Measurements from ENCODE around the gene CIZ1.

Gene CIZ1

GRCh38 chr9:128214571-128215490 lies 23.5 kb upstream of the CIZ1 start:
- no peak for DNase-seq (ENCODE audit: low read depth in 2 of 2)

DNA sequence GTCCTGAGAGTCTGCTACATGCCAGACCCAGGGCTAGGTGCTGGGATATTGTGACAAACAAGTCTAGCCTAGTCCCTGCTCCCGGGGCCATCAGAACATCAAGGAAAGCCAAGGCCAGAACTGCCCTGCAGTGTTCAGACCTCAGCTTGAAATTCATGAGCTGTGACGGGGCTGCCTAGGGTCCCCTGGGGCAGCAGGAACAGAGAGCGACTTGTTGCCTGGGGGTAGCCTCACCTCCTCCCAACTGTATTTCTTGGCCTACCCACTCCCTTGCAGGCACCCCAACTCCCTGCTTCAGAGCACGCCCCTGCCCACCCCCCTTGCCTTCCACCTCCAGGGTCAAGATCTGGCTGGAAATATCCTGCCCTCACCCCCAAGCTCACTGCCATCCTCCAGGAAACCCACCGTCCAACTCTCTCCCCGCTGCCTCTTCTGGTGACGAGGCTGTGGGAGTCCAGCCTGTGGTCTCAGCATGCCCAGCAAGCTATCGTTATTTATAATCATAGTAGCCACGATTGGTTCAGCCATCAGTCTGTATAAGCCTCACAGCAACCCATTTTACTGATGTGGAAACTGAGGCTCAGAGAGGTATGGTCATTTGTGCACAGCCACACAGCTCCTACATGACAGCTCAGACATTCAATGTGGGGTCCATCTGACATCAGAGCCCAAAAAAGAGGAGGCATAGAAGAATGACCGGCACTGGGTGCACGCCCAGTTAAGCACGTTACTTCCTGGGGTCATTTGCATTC lies 22.6 kb upstream of the CIZ1 start:
- no peak for DNase-seq (ENCODE audit: low read depth in 2 of 2)

DNA sequence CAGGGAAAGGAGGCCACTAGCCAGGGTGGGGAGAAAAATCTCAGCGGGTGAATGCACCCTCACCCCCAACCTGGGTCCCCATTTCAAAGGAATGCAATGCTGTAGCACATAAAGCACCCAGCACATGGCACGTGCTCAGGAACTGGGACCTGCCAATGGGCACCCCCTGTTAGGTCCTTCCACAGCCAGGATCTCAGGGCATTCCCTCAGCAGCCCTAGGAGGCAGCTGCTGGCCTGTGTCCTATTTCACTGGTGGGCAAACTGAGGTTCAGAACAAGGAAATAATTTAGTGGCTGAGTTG lies 20.6 kb upstream of the CIZ1 start:
- DNase-seq (ENCODE audit: low read depth in 2 of 2) = no peak

DNA sequence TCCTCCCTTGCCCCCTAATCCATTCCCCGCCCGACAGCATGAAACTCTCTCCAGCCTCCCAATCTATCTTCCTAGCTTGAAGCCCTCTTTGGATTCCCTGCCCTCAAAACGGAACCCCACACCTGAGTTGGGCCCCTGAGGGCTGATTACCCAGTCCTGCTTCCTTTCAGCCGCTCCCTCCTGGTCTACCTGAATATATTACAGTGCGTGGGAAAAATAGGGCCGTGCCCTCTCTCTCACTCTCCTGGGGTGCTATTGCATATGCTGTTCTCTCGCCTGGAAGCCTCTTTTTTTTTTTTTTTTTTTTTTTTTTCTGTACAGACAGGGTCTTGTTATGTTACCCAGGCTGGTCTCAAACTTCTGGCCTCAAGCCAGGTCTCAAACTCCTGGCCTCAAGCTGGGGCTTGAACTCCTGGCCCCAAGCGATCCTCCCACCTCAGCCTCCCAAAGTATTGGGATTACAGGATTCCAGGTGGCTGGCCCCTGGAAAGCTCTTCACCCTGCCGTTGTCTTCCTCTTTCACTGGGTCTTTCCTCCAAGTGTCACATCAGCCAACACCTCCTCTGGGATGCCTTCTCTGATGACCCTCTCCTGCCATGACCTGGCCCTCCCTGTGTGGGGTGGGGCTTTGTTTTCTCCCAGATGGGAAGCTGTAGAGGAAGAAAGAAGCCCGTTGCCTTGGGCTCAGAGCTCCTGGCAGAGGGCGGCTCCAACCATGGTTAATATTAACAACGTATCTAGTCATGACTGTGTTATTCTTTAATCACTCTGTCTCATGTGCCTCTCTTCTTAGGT lies 20.0 kb upstream of the CIZ1 start:
- no peak for DNase-seq (ENCODE audit: low read depth in 2 of 2)

- no peak for DNase-seq (ENCODE audit: low read depth in 2 of 2)
Observed at GRCh38 chr9:128208946-128209669, 17.7 kb upstream of the CIZ1 start.

GRCh38 chr9:128208386-128208785 lies 17.0 kb upstream of the CIZ1 start:
- no peak for DNase-seq (ENCODE audit: low read depth in 2 of 2)

DNA sequence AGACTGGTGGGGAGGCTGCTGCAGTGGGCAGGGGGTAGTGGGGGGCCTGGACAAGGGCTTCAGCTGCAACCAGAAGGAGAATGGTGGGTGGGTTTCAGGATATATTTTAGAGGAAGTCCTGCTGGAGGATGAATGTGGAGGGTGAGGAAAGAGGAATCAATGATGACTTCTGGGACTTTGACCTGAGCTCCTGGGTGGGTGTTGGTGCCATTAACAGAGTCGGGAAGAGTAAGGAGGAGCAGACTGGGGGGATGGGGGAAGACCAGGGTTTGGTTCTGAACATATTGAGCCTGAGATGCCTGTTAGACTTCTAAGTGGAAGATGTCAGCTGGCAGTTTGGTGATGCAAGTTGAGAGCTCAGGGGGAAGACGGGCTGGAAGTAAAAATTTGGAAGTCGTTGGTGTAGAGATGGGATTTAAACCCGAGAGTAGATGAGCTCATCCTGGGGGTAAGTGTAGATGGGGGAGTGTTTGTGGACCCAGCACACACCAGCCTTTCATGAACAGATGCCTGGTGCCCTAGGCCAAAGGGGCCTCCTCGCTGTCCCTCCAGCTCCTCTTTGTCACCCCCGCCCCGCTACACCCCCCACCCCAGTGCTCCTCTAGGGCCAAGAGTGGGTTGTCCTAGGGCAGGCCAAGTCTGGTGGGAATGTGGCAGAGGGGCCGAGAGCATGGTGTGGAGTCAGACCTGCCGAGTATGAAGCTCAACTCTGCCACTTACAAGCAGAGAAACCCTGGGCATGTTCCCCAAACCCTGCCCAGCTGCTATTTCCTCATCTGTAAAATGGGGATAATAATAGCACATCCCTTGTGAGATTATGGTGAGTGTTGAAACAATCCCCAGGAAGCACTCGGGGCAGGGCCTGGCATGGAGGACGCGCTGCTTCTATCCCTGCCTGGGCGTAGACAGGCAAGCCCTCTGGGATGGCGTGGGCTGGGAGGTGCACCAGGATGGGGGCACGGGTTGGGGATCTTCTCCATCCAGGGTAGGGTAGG lies 15.8 kb upstream of the CIZ1 start:
- DNase-seq (ENCODE audit: low read depth in 2 of 2) = no peak

- no peak for DNase-seq (ENCODE audit: low read depth in 2 of 2)
Observed at GRCh38 chr9:128206484-128206883, 15.1 kb upstream of the CIZ1 start.

DNA sequence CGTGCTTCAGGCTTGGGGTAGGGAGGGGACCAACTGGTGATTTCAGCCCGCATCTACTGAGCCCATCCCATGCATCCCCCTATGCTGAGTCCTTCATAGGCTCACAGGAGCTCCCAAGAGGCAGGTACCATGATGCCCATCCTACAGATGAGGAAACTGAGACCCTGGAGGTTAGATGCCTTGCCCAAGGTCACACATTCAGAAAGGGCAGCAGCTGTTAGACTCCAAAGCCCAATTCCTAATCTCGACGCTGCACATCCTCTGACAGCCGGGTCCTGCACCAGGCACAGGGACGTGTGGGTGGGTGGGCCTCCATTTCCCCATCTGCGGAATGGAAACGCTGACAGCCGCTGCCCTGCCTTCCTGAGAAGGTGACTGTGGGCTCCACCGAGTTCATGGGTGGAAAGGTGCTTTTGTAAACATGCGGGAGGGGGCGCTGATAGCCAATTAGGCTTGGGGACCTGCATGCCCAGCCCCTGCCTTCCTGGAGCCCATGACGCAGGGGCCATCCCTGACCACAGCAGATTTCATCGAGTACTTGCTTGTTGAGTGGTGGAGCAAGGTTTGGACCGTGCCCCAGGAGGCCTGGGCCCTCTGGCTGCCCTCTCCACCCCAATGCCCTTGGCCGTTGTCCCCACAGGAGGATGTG lies 14.0 kb upstream of the CIZ1 start:
- DNase-seq (ENCODE audit: low read depth in 2 of 2) = no peak

DNA sequence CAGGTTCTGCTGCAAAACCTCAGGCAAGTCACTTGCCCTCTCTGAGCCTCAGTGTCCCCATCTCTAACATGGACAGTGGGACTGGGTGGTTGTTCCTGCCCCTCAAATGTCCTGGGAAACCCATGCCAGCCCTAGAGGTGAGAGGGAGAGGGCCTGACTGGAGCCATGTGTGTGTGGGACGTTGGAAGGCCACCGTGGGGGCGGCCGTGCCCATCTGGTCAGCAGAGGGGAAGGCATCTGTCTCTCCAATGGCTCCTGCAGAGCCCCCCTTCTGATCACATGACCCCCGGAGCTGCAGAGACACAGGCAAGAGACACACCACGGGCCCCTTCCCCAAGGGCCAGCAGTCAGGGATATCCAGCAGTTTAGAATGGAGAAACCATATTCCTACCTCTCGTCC lies 13.5 kb upstream of the CIZ1 start:
- DNase-seq (ENCODE audit: low read depth in 2 of 2) = no peak

DNA sequence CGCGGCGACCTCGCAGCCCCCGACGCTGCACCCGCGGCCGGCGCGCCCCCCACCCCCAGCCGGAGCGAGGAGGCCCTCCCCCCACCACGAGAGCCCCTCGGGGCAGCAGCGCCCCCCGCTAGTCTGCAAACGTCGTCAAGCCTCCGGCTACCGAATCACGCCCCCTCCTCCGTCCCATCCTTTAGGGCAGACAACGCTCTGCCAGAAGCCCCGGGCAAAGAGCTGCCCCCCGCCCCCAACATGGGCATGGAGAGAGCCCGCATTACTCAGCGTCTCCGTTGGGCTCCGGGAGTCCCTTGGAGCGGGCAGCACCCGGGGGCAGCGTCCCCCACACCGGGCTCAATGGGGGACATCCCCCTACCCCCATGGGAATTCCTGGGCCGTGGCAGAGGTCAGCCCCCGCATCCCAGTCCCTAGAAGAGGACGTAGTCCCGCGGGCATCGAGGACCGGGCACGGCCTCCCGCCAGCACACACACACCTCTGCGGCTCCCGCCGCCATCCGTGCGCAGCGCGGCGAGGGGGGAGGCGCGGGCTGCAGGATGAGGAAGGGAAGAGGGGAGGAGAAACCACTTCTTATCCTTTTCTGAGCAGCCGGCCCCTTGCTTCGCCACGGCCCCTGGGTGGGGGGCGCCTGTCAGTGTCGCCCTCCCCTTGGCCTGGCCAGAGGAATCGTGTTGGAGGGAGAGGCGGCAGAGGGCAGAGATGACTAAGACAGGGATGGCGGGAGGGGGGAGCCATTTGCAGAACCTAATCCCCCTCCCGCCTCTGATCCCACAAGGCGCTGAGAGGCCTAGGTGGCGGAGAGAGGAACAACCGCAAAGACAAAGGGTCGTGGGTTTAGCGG lies 12.6 kb upstream of the CIZ1 start:
- DNase-seq (ENCODE audit: low read depth in 2 of 2) = no peak

- DNase-seq (ENCODE audit: low read depth in 2 of 2) = peak; percentile 50 to 59
Observed at GRCh38 chr9:128203024-128203706, 11.8 kb upstream of the CIZ1 start, which contains the start of gene DNM1. DNM1 (plus strand) TSS chr9:128203379; CDS start chr9:128203471, 92 bp downstream.

DNA sequence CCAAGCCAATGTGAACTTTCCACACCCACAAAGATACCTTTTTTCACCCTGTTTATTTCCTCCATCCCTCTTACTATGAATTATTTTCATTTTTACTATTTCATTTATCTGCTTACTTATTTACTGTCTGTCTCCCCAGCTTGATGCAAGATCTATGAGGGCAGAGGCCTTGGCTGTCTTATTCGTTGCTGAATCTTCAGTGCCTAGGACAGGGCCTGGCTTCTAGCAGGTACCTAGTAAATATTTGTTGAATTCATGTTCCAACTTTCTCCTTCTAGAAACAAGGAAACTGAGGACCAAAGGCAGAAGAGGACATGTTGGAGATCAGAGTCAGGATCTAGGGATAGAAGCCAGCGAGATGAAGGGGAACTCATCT lies 11.3 kb upstream of the CIZ1 start:
- no peak for DNase-seq (ENCODE audit: low read depth in 2 of 2)

DNA sequence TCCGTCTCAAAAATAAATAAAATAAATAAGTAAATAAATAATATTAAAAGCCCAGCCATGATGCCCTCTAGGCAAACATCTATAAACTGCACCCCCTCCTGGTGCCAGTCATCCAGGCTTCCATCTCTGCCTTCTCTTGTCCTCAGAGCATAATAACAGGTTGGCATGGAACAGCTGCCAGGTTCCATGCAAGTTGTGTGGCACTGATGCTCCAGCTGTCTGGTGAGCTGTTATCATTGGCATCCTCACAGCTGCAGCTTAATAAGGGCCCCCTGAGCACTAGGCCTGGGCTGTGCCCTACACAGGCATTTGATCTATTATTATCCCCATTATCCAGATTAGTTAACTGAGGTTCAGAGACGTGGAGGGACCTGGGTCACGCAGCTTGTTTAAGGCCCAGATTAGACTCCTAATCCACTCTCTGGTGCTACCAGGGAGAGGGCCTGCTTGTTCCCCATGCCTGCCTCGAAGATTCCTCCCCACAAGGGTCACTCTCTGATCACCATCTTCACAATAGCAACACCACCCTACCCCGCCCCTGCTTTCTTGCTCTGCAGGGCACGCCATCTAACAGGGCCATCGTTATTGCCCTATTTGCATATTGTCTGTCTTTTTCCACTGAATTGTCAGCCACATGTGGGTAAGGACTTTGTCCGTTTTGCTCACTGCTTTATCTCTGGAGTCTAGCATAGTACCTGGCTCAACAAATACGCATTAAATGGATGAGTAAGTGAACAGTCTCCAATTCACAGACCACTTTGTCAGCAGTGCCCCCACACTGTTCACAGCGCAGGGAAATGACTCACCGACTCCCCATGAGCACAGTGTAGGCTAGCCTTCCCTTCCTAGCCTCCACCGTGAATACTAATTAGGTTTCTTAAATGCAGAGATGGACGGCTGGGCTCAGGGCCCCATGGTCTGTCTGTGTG lies 10.3 kb upstream of the CIZ1 start:
- no peak for DNase-seq (ENCODE audit: low read depth in 2 of 2)

GRCh38 chr9:128193469-128194096 lies 2.2 kb upstream of the CIZ1 start:
- DNase-seq (ENCODE audit: low read depth in 2 of 2) = no peak

GRCh38 chr9:128192601-128193371 lies 1.4 kb upstream of the CIZ1 start:
- peak in 1 of 2 donors; percentile 48 for DNase-seq (ENCODE audit: low read depth in 2 of 2)

Measured in stimulated activated CD8-positive, alpha-beta memory T cell treated with anti-CD3 and anti-CD28 coated beads, Interleukin-15, amount 100 ng/mL, for 48 hours (primary cell).